Fibroblast of pulmonary artery (primary cell): ENCODE data around the gene SNN.

Experiments used
- DNase-seq: peaks from one replicate; pipeline ENCODE4 v3.0.0-alpha.2; 2010; ENCODE audit warnings: low read depth
- H3K4me3 ChIP-seq: replicated peaks from 2 replicates; pipeline ENCODE4 v1.5.1; 2011; ENCODE audit warnings: low read depth, mild to moderate bottlenecking, control low read depth, low read length, moderate library complexity
- TF ChIP-seq, protein P1 (sequence below): IDR thresholded peaks from 2 replicates; pipeline ENCODE4 v1.5.1; 2011; ENCODE audit warnings: mild to moderate bottlenecking, control low read depth, low read length, inconsistent platforms; ENCODE audit errors: missing control alignments

Gene SNN

DNA sequence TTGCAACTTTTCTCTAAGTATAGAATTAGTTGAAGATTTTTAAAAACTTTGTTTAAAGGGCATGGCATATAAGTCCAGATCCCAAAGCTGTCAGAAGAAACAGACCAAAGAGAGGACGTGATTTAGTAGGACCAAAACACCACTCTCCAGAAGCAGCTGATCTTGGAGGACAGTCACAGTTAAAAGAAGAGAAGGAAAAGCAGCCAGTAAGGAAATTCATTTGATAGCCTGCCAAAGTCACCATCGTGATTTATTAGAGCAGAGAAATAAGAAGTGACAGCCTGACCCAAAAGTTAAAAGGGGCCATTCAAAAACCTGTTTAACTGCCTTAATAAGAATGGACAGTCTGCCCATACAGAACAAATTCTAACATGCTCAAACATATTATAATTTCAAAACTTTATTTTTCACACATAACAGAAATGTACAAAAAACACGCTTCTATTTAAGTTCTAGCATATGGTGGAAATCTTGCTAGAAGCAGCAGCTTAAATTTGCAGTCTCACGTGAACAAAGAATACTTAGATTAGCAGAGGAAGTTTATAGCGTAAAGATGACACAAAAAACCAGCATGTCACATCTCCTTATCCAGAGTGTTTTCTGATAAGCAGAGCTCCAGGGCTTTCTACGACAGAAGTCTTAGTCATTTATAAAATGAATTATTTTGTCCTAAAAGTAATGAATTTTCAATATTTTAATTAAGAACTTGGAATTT is 37.2 kb downstream of the SNN start:
- TF ChIP-seq, protein P1, sequence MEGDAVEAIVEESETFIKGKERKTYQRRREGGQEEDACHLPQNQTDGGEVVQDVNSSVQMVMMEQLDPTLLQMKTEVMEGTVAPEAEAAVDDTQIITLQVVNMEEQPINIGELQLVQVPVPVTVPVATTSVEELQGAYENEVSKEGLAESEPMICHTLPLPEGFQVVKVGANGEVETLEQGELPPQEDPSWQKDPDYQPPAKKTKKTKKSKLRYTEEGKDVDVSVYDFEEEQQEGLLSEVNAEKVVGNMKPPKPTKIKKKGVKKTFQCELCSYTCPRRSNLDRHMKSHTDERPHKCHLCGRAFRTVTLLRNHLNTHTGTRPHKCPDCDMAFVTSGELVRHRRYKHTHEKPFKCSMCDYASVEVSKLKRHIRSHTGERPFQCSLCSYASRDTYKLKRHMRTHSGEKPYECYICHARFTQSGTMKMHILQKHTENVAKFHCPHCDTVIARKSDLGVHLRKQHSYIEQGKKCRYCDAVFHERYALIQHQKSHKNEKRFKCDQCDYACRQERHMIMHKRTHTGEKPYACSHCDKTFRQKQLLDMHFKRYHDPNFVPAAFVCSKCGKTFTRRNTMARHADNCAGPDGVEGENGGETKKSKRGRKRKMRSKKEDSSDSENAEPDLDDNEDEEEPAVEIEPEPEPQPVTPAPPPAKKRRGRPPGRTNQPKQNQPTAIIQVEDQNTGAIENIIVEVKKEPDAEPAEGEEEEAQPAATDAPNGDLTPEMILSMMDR: no peak
- no peak for DNase-seq
- H3K4me3 ChIP-seq: no peak overlapping the region

GRCh38 chr16:11706180-11706742 is 38.0 kb downstream of the SNN start:
- TF ChIP-seq, protein P1: no peak
- DNase-seq: no peak
- H3K4me3 ChIP-seq: no peak overlapping the region

DNA sequence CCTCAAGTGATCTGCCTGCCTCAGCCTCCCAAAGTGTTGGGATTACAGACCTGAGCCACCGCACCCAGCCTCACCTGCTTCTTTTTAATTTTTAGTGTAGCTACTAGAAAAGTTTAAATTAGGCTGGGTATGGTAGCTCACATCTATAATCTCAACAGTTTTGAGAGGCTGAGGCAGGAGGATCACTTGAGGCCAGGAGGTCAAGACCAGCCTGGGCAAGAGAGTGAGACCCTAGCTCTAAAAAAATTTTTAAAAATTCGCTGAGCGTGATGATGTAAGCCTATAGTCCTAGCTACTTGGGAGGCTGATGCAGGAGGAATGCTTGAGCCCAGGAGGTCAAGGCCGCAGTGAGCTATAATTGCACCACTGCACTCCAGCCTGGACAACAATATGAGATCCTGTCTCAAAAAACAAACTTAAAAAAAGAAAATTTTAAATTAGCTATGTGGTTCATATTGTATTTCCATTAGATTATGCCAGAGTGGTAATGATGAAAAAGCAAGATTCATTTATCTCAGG is 39.5 kb downstream of the SNN start:
- no peak for DNase-seq
- H3K4me3 ChIP-seq: no peak overlapping the region
- TF ChIP-seq, protein P1: no peak

DNA sequence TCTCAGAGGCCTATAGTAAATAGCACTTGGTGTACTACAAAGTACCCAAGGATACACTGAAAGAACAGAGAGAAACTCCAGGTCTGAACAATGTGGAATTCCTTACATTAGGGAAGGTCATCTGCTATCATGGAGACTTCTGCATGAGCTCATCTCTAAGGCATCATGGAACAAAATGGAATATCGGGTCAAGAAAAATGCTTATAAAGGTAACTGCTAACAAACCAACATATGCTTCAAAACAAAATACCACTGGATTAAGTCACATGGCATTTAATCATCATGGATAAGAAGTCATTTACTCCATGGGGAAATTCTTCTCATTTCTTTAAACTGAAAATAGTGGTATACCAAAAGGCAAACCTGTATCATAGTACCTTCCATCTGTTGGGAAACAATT is 40.2 kb downstream of the SNN start:
- TF ChIP-seq, protein P1: no peak
- DNase-seq: peak; percentile 41

DNA sequence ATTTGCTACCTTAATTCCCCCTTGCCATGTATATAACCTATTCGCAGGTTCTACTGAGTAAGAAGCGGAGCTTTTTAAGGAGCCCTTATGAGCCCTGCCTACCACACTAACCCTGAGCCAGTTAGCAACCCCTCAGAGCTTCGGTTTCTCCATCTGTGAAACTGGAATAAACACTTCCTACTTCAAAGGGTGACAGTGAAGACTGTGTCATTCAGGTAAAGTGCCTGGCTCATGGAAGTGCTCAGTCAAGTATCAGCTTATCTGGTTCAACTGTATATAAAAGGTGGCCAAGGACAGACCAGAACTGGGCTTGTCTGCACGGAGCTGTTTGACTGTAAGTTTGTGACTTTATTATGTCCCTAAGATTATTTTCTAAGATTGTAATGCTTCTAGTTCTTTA is 43.4 kb downstream of the SNN start:
- TF ChIP-seq, protein P1: no peak
- no peak for DNase-seq

More for the DNA sequence above, 40.2 kb downstream of the SNN start:
- H3K4me3 ChIP-seq: no peak overlapping the region

GRCh38 chr16:11712122-11712521 is 43.9 kb downstream of the SNN start:
- no peak overlapping the region for H3K4me3 ChIP-seq
- TF ChIP-seq, protein P1: no peak
- no peak for DNase-seq

More for the DNA sequence above, 43.4 kb downstream of the SNN start:
- no peak overlapping the region for H3K4me3 ChIP-seq
